NCI-H2107 (cell line): ENCODE measurements around the gene MRPL53.

ENCODE experiments used
- DNase-seq: peaks from one replicate; lab custom pipeline; 2025; lab: John Stamatoyannopoulos, UW

MRPL53 gene

GRCh38 chr2:74472086-74472944 lies at the start of gene MRPL53:
MRPL53 (minus strand) TSS chr2:74472680; CDS start chr2:74472660, 20 bp downstream.
- DNase-seq: peak; percentile 89

GRCh38 chr2:74516650-74517049 lies 44.2 kb upstream of the MRPL53 start:
- DNase-seq: no peak

GRCh38 chr2:74515981-74516633 lies 43.6 kb upstream of the MRPL53 start:
- no peak for DNase-seq

GRCh38 chr2:74515271-74515980 lies 42.9 kb upstream of the MRPL53 start:
- DNase-seq: no peak

DNA sequence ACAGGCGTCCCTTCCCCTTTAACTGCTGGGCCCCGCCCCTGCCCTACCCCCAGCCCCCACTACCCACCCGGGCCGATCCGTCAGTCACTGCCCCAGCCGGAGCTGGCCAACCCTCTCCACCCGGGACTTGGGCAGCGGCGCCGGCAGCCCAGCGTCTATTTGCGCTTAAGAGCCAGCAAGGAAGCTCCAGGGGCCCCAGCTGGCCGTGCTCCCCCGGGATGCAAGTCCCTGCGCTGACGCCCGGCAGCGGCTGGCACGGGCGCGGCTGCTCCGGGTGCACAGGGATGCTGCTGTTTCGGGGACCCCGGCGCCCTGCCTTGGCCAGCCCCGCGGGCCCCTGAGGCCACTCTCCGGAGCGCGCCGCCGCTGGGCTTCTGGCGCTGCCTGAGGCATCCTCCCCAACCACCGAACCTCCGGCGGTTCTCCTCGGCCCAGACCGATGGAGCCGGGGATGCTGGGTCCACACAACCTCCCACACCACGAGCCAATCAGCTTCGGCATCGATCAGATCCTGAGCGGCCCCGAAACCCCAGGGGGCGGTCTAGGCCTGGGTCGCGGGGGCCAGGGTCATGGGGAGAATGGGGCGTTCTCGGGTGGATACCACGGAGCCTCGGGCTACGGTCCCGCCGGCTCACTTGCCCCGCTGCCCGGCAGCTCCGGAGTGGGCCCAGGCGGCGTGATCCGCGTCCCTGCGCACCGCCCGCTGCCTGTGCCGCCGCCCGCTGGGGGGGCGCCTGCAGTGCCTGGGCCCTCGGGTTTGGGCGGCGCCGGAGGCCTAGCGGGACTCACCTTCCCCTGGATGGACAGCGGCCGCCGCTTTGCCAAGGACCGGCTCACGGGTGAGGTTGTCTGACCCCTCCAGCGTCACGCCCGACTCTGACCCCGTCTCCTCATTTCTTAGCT lies 42.1 kb upstream of the MRPL53 start, which contains the start of gene TLX2:
TLX2 (plus strand) TSS at position 83 of the 903 bp plus-strand sequence; CDS start at position 440, 357 bp downstream.
- no peak for DNase-seq

GRCh38 chr2:74513605-74514367 lies 41.3 kb upstream of the MRPL53 start:
- DNase-seq: no peak

DNA sequence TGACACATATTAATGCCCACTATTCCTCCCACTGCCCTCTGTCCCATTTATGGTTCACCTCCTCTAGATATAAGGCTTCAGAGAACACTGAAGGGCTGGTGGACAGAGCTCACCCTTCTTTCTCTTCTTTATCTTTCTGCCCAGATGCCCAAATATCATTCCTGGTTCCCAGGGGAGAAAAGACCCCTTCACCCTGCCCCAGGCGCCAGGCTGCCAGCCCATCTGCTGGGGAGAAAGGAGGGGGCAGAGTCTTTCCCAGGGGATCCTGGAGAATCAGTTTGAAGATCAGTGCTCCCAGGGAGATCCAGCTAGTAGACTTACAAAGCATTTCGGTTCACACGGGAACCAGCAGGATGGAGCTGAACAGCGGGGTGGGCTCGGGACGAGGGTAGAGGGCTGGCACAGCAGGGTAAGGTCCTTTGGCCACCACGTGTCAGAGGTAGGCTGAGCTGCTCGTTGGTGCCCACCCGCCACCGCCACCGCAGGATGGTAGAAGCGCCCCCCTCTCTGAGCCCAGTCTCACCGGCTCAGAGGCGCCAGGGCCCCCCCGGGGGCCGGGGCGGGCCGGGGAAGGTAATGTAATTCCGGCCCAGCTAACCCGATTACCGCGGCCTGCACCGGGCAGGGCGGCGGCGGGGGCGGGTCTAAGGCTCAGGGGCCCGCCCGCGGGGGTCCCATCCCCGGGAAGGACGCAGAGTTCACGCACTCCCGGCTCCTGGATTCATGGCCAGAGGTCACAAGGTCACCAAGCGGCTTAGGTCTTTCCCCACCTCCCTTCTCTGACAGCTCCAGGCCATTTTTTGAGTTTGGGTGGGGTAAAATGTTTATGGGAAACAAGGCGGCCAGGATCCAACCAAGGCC lies 40.5 kb upstream of the MRPL53 start:
- no peak for DNase-seq

DNA sequence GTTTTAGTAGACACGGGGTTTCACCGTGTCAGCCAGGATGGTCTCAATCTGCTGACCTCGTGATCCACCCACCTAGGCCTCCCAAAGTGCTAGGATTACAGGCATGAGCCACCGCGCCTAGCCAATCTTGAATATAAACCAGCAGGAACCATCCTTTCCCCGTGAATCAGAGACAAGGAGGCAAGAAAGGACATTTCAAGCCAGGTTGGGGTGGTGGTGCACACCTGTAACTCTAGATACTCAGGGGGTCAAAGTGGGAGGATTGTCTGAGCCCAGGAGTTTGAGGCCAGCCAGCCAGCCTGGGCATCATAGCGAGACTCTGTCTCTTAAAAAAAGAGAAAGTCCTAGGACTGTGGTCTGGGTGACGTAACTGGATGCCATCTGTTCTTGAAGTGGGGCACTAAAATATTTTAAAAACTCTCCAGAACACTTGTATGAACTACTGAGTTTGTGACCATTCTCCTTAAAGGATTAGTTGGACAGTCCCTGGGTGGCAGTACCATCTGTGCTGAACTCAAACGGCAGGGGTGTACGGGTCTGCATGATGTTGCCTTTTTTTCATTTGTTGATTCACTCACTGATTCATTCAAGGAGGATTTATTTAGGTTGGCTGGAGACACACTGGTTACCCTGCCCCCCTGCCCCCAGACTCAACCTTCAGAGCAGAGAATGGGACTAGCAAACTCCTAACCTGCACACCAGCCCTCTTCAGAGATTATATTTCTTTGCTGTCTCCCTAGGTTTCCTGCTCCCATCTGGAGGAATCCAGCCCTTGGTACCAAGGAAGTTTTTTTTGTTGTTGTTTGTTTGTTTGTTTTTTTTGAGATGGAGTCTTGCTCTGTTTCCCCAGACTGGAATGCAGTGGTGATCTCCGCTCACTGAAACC lies 38.9 kb upstream of the MRPL53 start:
- no peak for DNase-seq

DNA sequence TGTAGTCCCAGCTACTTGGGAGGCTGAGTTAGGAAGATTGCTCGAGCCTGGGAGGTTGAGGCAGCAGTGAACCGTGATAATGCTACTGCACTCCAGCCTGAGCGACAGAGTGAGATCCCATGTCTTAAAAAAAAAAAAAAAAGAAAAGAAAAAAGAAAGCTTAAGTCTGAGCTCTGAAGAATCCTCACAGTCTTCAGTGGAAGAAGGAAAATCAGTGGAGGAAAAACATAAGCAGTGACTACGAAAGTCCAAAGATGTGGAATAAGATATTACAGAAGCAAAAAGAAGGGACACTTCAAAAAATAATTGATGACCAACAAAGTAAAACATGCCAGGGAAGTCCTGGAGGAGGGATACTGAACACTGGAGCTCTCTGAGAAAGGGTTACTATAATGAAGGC lies 37.8 kb upstream of the MRPL53 start:
- no peak for DNase-seq

GRCh38 chr2:74507926-74508520 lies 35.5 kb upstream of the MRPL53 start:
- no peak for DNase-seq

- DNase-seq: peak; percentile 89
Measured at GRCh38 chr2:74507145-74507925, 34.9 kb upstream of the MRPL53 start, which contains the start of gene PCGF1. PCGF1 (minus strand) TSS chr2:74507695; CDS start chr2:74507668, 27 bp downstream.

GRCh38 chr2:74505448-74506246 lies 33.2 kb upstream of the MRPL53 start:
- DNase-seq: no peak

- DNase-seq: no peak
Measured at GRCh38 chr2:74504591-74504990, 32.1 kb upstream of the MRPL53 start.

DNA sequence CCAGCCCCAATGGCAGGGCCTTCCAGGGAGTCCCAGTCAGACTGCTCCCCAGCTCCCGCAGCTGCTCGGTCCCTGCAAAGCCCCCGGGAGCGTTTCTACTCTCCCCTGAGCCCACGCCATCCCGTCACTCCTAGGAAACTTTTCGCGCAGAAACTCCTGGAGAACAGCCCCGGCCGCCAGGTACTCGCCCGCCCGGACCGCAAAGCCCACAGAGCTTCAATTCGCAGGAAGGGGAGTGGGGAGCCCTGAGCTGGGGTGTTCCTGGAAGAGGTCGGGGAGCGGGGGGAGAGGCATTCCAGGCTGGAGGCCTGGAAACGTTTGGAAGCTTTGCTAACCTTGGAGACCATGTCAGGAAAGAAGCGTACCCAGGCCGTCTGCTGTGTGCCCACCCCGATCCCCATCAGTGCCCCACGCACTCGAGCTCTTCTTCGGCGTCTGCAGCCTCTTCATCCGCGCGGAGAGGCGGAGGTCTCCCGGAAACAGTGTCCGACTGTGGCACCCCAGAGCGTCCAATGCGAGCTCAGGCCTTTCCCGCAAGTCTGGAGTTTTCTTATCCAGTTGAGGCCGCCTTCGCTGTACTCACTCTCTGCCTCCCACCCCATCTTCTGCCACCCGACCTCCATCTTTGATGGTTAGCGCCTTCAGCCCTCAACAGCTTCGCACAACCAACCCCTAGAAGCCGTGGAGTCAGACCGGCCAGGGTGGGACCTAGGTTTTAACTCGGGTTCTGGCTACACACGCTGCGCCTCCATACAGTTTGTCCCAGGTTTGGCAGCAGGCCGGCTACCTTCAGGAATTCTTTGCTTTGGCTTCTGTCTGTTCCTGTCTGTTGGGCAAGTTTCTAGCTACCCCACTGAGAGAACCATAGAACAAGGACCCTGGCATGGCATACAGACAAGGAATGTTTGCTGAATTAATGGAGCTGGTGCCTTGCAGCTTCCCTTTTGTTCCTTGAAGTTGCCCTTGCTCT lies 31.3 kb upstream of the MRPL53 start:
- DNase-seq: no peak

- no peak for DNase-seq
Measured at GRCh38 chr2:74502720-74503505, 30.4 kb upstream of the MRPL53 start.
